Sigmoid colon (tissue), 7 donors: Measurements from ENCODE around the gene PSMB5. TPM values are rescaled to one million over a fixed set of nuclear protein-coding genes. Genes with fewer than 3 reads are reported as not detected.

Experiments
- DNase-seq: peaks from one replicate; pipeline ENCODE4 v3.0.0-alpha.2; 2019
- H3K27ac ChIP-seq, 4 donors: fragments of 200-600 bp; sonication (generic); one replicate each; pipeline ENCODE4 v1.5.1; 2016 to 2019; ENCODE audit warnings: mild to moderate bottlenecking in 1 of 4
- H3K27me3 ChIP-seq, 3 donors: fragments of 200-600 bp; sonication (generic); one replicate each; pipeline ENCODE4 v1.5.1; 2019; ENCODE audit warnings: mild to moderate bottlenecking in 1 of 3
- H3K36me3 ChIP-seq, 4 donors: fragments of 200-600 bp; sonication (generic); one replicate each; pipeline ENCODE4 v1.5.1; 2016 to 2019
- H3K4me1 ChIP-seq, 4 donors: fragments of 200-600 bp; sonication (generic); one replicate each; pipeline ENCODE4 v1.5.1; 2017 to 2019
- H3K4me3 ChIP-seq, 4 donors: fragments of 200-600 bp; sonication (generic); one replicate each; pipeline ENCODE4 v1.5.1; 2017 to 2019; ENCODE audit warnings: mild to moderate bottlenecking in 2 of 4, moderate library complexity in 1 of 4
- H3K9me3 ChIP-seq, 4 donors: fragments of 200-600 bp in 3 of 4; sonication (generic) in 3 of 4; one replicate each; pipeline versions ENCODE4 v1.5.1 to v1.6.1; 2013 to 2019
- EP300 ChIP-seq, 4 donors: sonication (generic); formaldehyde crosslinking; IDR thresholded peaks; one replicate each; pipeline ENCODE4 v1.6.1; 2017; ENCODE audit warnings: antibody characterized with exemption in 4 of 4
- POLR2A ChIP-seq, 2 donors: fragments of 450-650 bp; IDR thresholded peaks; one replicate each; pipeline ENCODE4 v1.6.1; 2016; ENCODE audit warnings: antibody characterized with exemption in 2 of 2, mild to moderate bottlenecking in 2 of 2, moderate library complexity in 2 of 2
- POLR2AphosphoS5 ChIP-seq, 4 donors: sonication (generic); formaldehyde crosslinking; IDR thresholded peaks; one replicate each; pipeline ENCODE4 v1.6.1; 2017; ENCODE audit warnings: antibody characterized with exemption in 4 of 4
- WGBS, 2 donors: extraction: QIAGEN DNeasy Blood & Tissue Kit; methylation state at CpG; one replicate each; pipeline ENCODE4 v1.1.7; 2013; 5-methylcytosine and 5-hydroxymethylcytosine counted together
- intact Hi-C: fragments of 100-400 bp; cut with DNase I; formaldehyde crosslinking; loops from one replicate; pipeline ENCODE4 v1.15.1; 2023
- polyA plus RNA-seq, 3 donors: library from polyadenylated mRNA; stranded (reverse); fragments of 200-250 nt; gene quantifications; one replicate each; pipeline ENCODE4 v1.2.3, GENCODE V29; 2013
- total RNA-seq, 4 donors: library from RNA; depleted of rRNA; stranded (reverse); fragments of >200 nt; gene quantifications; one replicate each; pipeline ENCODE4 v1.1.0, GENCODE V29; 2016
- TF ChIP-seq, protein P1 (sequence below), 4 experiments: fragments of 450-650 bp in 3 of 4; fragments of 200-600 bp in 1 of 4; IDR thresholded peaks; one replicate each; pipeline ENCODE4 v1.5.1; 2016 to 2019; ENCODE audit warnings: antibody characterized with exemption in 4 of 4, mild to moderate bottlenecking in 3 of 4, moderate library complexity in 2 of 4
- donor health status: healthy with polysubstance abuse.
- donor health status: Bipolar disorder and iron deficiency.
- donor health status: healthy.

The PSMB5 gene
- total and polyA plus RNA-seq, 7 donors, result 113 to 179 (median 141) TPM

DNA sequence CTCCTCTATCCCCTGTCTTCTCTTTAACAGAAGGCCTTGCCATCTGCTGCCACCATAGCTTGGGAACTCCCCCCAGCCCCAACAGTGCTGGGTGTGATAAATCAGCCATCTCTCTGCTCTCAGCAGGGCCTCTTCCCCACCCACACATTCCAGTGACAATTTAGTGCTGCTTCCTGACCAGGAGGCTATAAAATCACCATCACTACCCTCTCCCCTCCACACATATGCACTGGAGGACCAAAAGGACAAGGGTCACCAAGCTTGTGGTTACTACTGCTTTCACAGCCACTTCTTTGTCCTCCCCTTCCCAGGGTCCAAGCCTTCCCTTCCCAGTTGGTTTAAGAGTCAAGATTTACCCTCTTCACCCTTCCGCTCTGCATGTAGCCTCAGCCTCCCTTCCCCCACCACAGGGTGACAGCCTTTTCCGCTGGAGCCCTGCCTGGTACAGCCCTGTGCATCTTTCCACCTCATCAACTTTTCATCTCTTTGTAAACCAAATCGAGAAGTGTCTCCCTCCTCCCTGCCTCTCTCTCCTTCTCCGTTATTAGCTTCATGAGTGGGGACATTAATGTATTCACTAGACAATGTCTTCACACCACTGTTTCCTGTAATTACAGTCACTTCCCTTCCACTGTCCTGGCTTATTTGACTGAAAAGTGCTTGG is 9.4 kb downstream of the PSMB5 start:
- no peaks in the 10 kb centered on the region for H3K27me3 ChIP-seq
- peaks cover 8 to 59% (median 12%) of the 10 kb centered on the region in 4 donors for H3K36me3 ChIP-seq
- H3K4me3 ChIP-seq, result no peak overlapping the region
- H3K4me1 ChIP-seq, result no peaks in the 10 kb centered on the region
- whole genome bisulfite sequencing, 2 donors, result 68 to 85% methylated on average over 4 of the region's 4 CpGs
- H3K27ac ChIP-seq, result no peak overlapping the region
- TF ChIP-seq POLR2AphosphoS5 (IDR thresholded peaks at IDR 0.05), result no peak
- TF ChIP-seq POLR2A (IDR thresholded peaks at IDR 0.05), result no peak
- TF ChIP-seq EP300 (IDR thresholded peaks at IDR 0.05), result no peak
- TF ChIP-seq, protein P1, sequence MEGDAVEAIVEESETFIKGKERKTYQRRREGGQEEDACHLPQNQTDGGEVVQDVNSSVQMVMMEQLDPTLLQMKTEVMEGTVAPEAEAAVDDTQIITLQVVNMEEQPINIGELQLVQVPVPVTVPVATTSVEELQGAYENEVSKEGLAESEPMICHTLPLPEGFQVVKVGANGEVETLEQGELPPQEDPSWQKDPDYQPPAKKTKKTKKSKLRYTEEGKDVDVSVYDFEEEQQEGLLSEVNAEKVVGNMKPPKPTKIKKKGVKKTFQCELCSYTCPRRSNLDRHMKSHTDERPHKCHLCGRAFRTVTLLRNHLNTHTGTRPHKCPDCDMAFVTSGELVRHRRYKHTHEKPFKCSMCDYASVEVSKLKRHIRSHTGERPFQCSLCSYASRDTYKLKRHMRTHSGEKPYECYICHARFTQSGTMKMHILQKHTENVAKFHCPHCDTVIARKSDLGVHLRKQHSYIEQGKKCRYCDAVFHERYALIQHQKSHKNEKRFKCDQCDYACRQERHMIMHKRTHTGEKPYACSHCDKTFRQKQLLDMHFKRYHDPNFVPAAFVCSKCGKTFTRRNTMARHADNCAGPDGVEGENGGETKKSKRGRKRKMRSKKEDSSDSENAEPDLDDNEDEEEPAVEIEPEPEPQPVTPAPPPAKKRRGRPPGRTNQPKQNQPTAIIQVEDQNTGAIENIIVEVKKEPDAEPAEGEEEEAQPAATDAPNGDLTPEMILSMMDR (IDR thresholded peaks at IDR 0.05), result no peak
- DNase-seq, result no peak
- intact Hi-C loops, result no loop called here
- no peaks in the 10 kb centered on the region for H3K9me3 ChIP-seq

DNA sequence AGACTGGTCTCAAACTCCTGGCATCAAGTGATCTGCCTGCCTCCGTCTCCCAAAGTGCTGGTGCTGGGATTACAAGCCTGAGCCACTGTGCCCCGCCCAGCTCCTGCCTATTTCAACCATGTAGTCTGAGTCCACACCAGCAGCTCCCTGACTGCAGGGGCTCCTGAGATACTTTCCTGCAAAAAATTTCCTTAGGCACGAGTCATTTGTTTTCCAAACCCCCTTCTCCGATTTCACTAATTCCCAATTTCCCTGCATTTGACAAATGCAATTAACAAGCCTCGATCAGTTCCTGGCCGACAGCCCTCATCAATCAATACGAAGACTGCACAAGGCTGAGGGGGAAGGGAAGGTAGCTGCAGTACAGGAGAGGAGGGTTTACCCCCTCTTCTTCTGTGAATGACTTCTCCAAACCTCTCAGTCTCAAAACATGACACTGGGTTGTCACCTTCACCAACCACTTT is 10.1 kb downstream of the PSMB5 start:
- no peaks in the 10 kb centered on the region for H3K4me1 ChIP-seq
- DNase-seq, result no peak
- no peaks in the 10 kb centered on the region for H3K27me3 ChIP-seq
- no peak for TF ChIP-seq EP300 (IDR thresholded peaks at IDR 0.05)
- TF ChIP-seq POLR2A (IDR thresholded peaks at IDR 0.05), result no peak
- TF ChIP-seq POLR2AphosphoS5 (IDR thresholded peaks at IDR 0.05), result no peak
- TF ChIP-seq, protein P1 (IDR thresholded peaks at IDR 0.05), result no peak
- intact Hi-C loops, result no loop called here
- no peak overlapping the region for H3K27ac ChIP-seq
- H3K36me3 ChIP-seq, result peaks cover 8 to 56% (median 12%) of the 10 kb centered on the region in 4 donors
- no peak overlapping the region for H3K4me3 ChIP-seq
- H3K9me3 ChIP-seq, result no peaks in the 10 kb centered on the region
- 71 to 77% methylated on average over 7 of the region's 7 CpGs for WGBS, 2 donors

DNA sequence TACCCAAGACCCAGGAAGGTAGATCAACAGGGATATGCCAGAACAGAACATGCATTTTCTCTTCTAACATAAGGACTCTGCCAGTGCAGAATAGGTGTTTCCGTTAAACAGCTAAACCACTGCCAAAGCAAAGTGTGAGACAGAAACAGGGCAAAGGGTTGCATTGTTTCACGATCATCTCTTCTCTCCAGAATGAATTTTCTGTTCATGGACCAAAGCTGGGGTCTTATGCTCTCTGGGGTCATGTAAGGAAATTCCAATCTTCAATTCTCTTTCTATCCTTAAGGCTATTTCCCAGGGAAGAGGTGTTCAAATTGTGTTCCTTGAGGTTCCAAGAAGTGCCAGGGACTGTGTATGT is 10.9 kb downstream of the PSMB5 start:
- DNase-seq, result no peak
- Histone ChIP-seq H3K27ac (no peak overlapping the region), H3K36me3 (peaks cover 8 to 47% (median 12%) of the 10 kb centered on the region in 4 donors), H3K4me3 (no peak overlapping the region), H3K4me1 (no peaks in the 10 kb centered on the region), H3K27me3 (no peaks in the 10 kb centered on the region), H3K9me3 (no peaks in the 10 kb centered on the region)
- intact Hi-C loops, result no loop called here
- TF ChIP-seq, protein P1 (IDR thresholded peaks at IDR 0.05), result no peak
- TF ChIP-seq POLR2A (IDR thresholded peaks at IDR 0.05), result no peak
- no peak for TF ChIP-seq POLR2AphosphoS5 (IDR thresholded peaks at IDR 0.05)
- 88 to 97% methylated on average over 2 of the region's 2 CpGs for WGBS, 2 donors

DNA sequence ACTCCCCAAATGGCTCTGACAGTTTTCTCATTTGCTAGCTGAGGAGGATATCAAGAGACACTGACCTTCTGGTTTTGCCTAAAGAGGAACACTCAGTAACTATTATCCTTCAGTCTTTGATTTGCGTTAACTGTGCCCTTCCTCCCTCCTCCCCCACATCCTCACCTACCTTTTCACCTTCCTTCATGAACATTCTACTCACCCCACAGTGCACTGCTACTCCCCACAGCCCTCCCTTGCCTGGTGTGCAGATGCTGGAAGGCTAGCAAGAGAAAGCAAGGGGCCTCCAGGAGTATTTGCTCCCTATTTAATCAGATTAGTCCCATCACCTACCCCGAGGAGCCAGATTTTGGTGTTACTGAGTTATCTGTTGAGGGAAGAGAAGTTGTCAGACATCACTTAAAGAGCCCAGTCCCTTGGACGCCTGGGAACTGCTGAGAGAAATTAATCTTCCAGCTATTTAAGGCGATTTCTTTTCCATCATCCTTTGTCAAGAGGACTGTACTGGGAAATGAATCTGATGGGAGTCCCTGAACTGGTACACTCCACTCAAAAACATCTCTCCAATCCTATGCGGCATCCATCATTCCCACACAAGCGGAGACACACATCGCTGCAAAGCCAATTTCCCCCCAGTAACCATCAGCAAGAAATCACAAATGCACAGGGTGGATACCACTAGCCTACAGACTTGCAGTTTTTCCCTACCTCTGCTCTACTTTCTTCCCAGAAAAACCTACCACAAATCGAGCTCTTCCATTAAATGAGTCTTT is 11.5 kb downstream of the PSMB5 start:
- Histone ChIP-seq H3K9me3 (no peaks in the 10 kb centered on the region), H3K4me3 (no peak overlapping the region), H3K4me1 (no peaks in the 10 kb centered on the region), H3K27me3 (no peaks in the 10 kb centered on the region), H3K27ac (no peak overlapping the region), H3K36me3 (peaks cover 8 to 41% (median 12%) of the 10 kb centered on the region in 4 donors)
- TF ChIP-seq, protein P1 (IDR thresholded peaks at IDR 0.05), result no peak
- TF ChIP-seq POLR2A (IDR thresholded peaks at IDR 0.05), result no peak
- no peak for TF ChIP-seq POLR2AphosphoS5 (IDR thresholded peaks at IDR 0.05)
- no peak for TF ChIP-seq EP300 (IDR thresholded peaks at IDR 0.05)
- intact Hi-C loops, result no loop called here
- 89% methylated on average over 8 of the region's 8 CpGs for WGBS, 2 donors
- no peak for DNase-seq
